ENCODE measurements around the gene GPAT3.
"Not testable (repeated sequence)": the region's sequence is repeated elsewhere in the genome, so short reads cannot be mapped to it uniquely, and the experiment has no call there.

Gene GPAT3

GRCh38 chr4:83605744-83606172 lies 69.8 kb downstream of the GPAT3 start:
- no peak for DNase-seq

- DNase-seq, result no peak
Observed at GRCh38 chr4:83606460-83606859, 70.6 kb downstream of the GPAT3 start.

GRCh38 chr4:83606898-83607297 lies 71.0 kb downstream of the GPAT3 start:
- no peak for DNase-seq

- DNase-seq, result no peak
Observed at GRCh38 chr4:83609365-83609764, 73.5 kb downstream of the GPAT3 start.

- no peak for DNase-seq
Observed at GRCh38 chr4:83610729-83611128, 74.8 kb downstream of the GPAT3 start.

GRCh38 chr4:83613023-83613422 lies 77.1 kb downstream of the GPAT3 start:
- no peak for DNase-seq

- DNase-seq, result no peak
Observed at GRCh38 chr4:83613994-83614393, 78.1 kb downstream of the GPAT3 start.

- no peak for DNase-seq
Observed at GRCh38 chr4:83616252-83616651, 80.3 kb downstream of the GPAT3 start.

GRCh38 chr4:83617371-83618035 lies 81.6 kb downstream of the GPAT3 start:
- DNase-seq, result no peak

GRCh38 chr4:83618431-83618830 lies 82.5 kb downstream of the GPAT3 start:
- DNase-seq, result no peak

- no peak for DNase-seq
Observed at GRCh38 chr4:83618991-83619645, 83.2 kb downstream of the GPAT3 start.

GRCh38 chr4:83622127-83622526 lies 86.2 kb downstream of the GPAT3 start:
- DNase-seq, result not testable (repeated sequence)

- DNase-seq, result no peak
Observed at GRCh38 chr4:83625821-83626220, 89.9 kb downstream of the GPAT3 start.

- DNase-seq, result no peak
Observed at GRCh38 chr4:83626245-83626836, 90.4 kb downstream of the GPAT3 start.

- DNase-seq, result peak; percentile 13
Observed at GRCh38 chr4:83629945-83630721, 94.2 kb downstream of the GPAT3 start.

GRCh38 chr4:83631066-83631465 lies 95.2 kb downstream of the GPAT3 start:
- no peak for DNase-seq

GRCh38 chr4:83636930-83637329 lies 101.0 kb downstream of the GPAT3 start:
- DNase-seq, result no peak

GRCh38 chr4:83639849-83640493 lies 104.1 kb downstream of the GPAT3 start:
- DNase-seq, result peak; percentile 73

- DNase-seq, result no peak
Observed at GRCh38 chr4:83643036-83643435, 107.1 kb downstream of the GPAT3 start.

GRCh38 chr4:83644677-83645659 lies 109.1 kb downstream of the GPAT3 start:
- peak; percentile 51 for DNase-seq

- no peak for DNase-seq
Observed at GRCh38 chr4:83646538-83647239, 110.8 kb downstream of the GPAT3 start.
